Measurements from ENCODE around the gene CPLX4.

DNA sequence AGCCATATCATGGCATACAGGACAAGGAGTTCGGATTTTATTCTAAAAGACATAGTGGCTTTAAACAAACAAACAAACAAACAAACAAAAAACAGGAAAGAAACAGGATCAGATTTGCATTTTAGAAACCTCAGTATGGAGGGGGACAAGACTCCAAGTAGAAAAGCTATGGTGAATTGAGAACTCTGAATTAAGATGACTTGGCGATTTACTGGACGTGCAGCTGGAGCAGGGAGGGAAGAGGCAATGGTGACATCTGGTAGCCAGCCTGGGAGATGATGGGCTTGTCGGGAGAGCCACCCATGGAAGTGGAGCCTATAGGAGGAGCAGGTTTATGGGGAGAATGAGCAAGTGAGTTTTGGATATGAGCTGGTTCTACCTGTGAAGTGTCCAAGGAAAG lies 13.2 kb downstream of the CPLX4 start:
- TF ChIP-seq POLR2AphosphoS5 (IDR thresholded peaks at IDR 0.05; ENCODE audit: low read depth, low read length) (no peak), POLR2A (IDR thresholded peaks at IDR 0.05; ENCODE audit: low read depth, low read length) (no peak)

Data from GM12892 (cell line).